GM19395 (cell line): ENCODE data around the gene GAR1.
A peak's percentile ranks its signal among the peaks of the same experiment; 100 is the strongest.
"Not testable (repeated sequence)": the region's sequence is repeated elsewhere in the genome, so short reads cannot be mapped to it uniquely, and the experiment has no call there.

Experiments
- ATAC-seq: cut with Tn5 transposase; IDR thresholded peaks from one replicate; pipeline ENCODE4 v1.9.1; 2021; ENCODE audit warnings: mild to moderate bottlenecking, moderate library complexity; ENCODE audit not compliant: unreplicated experiment

The GAR1 gene

DNA sequence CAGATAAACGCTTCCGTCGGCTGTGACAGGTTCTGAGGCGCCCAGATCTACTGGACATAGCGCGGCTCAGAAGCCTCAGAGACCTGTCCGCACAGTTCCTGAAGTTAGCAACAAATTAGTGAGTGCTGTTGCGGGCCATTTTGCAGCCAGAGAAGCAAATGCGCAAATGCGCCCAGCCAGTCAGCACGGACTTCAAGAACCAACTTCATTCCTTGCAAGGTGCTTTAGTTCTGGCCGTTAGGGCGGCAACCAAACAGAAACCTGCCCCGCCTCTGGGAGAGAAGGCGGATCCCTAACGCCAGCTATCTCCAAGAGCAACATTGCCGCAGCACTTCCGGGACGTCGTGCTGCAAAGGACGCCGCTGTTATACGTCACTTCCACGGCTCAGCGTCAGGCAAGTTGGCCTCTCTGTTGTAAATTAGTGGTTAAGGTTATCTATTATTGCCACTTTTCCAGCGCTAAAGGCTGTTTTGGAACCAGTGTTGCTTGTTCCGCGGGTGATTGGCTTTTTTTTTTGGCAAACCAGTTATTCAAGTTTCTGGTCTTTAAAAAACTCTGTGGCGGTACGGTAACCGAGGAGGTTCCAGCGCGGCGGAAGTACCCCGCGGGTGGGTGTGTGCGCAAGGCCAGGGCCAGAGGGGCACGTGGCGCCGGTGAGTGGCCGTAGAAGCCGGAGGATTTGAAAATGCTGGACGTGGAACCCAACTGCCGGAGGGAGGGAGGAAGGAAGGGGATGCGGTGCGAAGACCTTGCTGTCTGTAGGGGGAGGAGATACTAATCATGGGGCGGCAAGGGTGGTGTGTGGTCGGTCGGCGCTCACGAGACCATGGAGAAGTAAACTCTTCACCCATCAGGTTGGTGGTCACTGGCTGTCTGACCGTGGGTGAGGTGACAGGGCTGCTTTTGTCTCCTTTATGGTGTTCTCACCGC, at the start of gene GAR1:
TSS of gene GAR1 (plus strand) at position 612 of the 931 bp plus-strand sequence. CDS start 403 bp downstream, outside the sequence.
- peak; percentile 99 for ATAC-seq

DNA sequence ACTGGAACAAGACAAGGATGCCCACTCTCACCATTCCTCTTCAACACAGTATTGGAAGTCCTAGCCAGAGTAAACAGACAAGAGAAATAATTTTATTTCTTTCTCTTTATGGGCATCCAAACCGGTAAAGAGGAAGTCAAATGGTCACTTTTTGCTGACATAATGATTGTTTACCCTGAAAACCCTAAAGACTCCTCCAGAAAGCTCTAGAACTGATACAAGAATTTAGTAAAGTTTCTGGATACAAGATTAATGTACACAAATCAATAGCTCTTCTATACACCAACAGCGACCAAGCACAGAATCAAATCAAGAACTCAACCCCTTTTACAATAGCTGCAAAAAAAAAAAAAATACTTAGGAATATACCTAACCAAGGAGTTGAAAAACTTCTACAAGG, 33.5 kb upstream of the GAR1 start:
- not testable (repeated sequence) for ATAC-seq

GRCh38 chr4:109786846-109787245, 28.7 kb upstream of the GAR1 start:
- no peak for ATAC-seq

- no peak for ATAC-seq
Observed at GRCh38 chr4:109787807-109788206, 27.8 kb upstream of the GAR1 start.

DNA sequence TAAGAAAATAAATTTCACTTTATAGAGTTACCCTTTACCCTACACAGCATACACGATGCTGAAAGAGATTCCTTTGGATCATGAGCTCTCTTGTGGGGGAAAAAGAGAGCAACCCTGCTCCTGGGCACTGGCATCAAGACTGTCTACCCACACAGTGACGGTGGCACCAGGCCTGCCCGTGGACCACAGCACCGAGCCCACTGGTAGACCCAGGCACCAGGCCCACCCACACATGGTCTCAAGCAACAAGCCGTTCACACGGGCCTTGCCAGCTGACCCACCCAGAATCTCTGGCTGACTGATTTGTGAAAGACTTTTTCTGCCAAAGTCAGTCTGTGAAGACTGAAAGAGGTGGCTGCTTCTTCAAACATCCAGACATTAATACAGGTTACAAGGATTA, 20.5 kb upstream of the GAR1 start:
- ATAC-seq: no peak

GRCh38 chr4:109798866-109799265, 16.7 kb upstream of the GAR1 start:
- no peak for ATAC-seq

GRCh38 chr4:109801099-109801789, 14.3 kb upstream of the GAR1 start:
- ATAC-seq: no peak

GRCh38 chr4:109801895-109802319, 13.7 kb upstream of the GAR1 start, which contains the start of gene CFI:
CFI (minus strand) TSS chr4:109801999; CDS start chr4:109801971, 28 bp downstream.
- ATAC-seq: no peak

- no peak for ATAC-seq
Observed at GRCh38 chr4:109803924-109804571, 11.5 kb upstream of the GAR1 start.

DNA sequence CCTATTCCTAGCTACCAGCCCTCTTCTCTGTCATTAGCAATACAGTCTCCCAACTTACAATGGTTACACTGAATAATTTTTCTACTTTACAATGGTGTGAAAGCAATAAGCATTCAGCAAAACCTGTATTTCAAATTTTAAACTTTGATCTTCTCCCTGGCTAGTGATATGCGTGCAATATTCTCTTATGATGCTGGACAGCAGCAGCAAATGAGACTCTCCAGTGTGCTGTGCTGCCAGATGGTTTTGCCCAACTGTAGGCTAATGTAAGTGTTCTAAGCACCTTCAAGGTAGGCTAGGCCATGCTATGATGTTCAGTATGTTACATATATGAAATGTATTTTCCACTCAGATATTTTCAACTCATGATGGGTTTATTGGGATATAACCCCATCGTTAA, 5.9 kb upstream of the GAR1 start:
- ATAC-seq: no peak

GRCh38 chr4:109810552-109811387, 4.8 kb upstream of the GAR1 start:
- no peak for ATAC-seq

DNA sequence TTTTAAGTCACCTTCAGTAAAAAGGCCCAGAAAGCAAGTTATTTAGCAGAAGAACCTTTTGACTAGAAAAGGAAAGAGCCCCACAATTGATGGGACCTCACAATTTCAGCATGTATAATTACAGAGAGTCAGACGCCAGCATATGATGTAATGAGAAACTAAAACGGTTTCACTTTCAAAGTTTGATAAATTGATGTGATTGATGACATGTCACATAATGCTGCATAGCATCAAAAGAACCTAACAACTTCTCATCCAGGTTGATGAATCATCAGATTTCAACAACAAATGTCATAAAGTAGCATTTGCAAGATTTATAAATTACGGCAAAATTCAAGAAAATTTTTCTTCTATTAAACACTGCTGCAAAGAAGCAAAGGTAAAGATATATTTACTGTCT, 3.9 kb upstream of the GAR1 start:
- ATAC-seq: no peak

DNA sequence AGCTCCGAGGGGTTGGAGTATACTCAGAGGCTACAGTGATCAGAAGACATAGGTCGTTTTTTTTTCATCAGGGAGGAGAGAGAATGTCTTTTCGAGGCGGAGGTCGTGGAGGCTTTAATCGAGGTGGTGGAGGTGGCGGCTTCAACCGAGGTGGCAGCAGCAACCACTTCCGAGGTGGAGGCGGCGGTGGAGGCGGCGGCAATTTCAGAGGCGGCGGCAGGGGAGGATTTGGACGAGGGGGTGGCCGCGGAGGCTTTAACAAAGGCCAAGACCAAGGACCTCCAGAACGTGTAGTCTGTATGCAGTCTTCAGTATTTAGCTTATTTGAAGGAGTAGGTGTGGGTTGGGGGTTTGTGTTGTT, 500 bp downstream of the GAR1 start:
- ATAC-seq: no peak

GRCh38 chr4:109816894-109817293, 1.3 kb downstream of the GAR1 start:
- no peak for ATAC-seq

DNA sequence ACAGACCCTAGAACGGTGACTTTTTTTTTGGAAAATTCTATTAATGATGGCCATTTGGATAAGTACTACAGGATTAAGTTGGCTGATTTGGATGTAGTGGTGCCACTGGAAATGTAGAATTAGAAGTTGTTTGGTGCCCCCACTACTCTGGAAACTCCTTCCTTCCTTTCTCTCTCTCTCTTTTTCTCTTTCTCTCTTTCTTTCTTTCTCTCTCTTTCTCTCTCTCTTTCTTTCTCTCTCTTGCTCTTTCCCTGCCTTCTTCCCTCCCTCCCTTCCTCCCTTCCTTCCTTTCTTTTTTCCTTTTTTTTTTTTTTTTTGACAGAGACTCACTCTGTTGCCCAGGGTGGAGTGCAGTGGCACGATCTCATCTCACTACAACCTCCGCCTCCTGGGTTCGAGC, 2.7 kb downstream of the GAR1 start:
- ATAC-seq: no peak

DNA sequence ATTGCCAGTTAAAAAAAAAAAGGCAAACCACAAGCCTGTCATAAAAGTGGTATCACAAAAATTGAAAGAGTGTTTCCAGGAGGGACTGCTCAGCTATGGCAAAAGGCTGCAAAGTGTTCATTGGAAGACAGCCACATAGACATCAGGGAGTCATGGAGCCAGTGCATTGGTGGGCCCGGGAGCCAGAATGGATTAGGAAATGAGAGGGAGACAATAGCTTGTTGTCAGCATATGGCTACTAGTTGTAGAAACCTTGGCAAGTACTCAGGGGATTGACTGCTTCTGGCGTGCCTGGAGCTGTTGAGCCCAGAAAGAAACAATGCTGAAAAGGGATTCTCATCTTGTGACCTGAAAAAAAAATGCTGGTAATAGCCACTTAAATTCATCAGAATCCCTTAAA, 5.0 kb downstream of the GAR1 start:
- no peak for ATAC-seq

GRCh38 chr4:109821185-109821584, 5.6 kb downstream of the GAR1 start:
- ATAC-seq: no peak

DNA sequence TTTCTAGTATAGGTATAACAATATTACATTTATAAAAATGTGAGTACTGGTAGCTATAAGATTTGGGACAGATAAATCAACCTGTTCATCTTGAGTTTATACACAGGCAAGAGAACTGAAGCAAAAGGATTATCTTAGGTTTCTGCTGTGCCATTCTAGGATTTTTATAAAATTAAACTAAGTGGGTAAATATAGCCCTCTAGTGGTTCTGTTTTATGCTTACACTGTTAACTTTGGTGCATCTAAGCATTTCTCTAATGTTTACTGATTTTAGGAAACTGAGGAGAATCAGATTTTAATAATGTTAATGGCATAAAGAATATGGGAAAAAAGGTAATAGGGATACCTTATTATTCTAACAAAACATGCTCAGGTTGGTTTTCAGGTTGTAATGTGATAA, 11.2 kb downstream of the GAR1 start:
- peak; percentile 72 for ATAC-seq

DNA sequence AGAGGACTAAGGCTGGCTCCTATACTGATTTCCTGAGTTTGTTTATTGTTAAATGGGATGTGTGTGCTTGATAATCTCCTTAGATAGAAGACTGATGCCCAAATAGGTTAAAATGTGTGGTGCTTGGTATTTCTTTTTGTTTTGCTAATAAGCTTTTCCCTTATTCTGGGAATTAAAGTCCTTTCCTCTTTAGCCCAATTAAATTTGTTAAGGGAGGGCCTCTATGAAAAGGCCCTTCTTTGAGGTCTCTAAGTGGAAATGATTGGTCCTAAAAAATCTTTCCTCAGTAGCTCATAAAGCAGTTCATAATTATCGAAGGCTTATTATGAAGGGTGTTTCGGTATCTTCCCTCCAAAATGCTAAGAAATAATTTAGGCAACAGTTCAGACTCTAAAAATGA, 12.1 kb downstream of the GAR1 start, which contains the start of gene RRH:
TSS of gene RRH (plus strand) at position 301 of the 400 bp plus-strand sequence. CDS start at position 357, 56 bp downstream.
- no peak for ATAC-seq

- ATAC-seq: no peak
Observed at GRCh38 chr4:109833756-109834155, 18.2 kb downstream of the GAR1 start.
